Measurements from ENCODE around the gene LAMB3.

GRCh38 chr1:209673631-209674417, 21.6 kb upstream of the LAMB3 start:
- no peak for TF ChIP-seq POLR2AphosphoS5 (IDR thresholded peaks at IDR 0.05)
- no peak for TF ChIP-seq CTCF (IDR thresholded peaks at IDR 0.05)
- no peak for TF ChIP-seq POLR2A (IDR thresholded peaks at IDR 0.05)
- no peak for TF ChIP-seq EP300 (IDR thresholded peaks at IDR 0.05)
